ENCODE data around the gene ZHX3.

ZHX3 gene

DNA sequence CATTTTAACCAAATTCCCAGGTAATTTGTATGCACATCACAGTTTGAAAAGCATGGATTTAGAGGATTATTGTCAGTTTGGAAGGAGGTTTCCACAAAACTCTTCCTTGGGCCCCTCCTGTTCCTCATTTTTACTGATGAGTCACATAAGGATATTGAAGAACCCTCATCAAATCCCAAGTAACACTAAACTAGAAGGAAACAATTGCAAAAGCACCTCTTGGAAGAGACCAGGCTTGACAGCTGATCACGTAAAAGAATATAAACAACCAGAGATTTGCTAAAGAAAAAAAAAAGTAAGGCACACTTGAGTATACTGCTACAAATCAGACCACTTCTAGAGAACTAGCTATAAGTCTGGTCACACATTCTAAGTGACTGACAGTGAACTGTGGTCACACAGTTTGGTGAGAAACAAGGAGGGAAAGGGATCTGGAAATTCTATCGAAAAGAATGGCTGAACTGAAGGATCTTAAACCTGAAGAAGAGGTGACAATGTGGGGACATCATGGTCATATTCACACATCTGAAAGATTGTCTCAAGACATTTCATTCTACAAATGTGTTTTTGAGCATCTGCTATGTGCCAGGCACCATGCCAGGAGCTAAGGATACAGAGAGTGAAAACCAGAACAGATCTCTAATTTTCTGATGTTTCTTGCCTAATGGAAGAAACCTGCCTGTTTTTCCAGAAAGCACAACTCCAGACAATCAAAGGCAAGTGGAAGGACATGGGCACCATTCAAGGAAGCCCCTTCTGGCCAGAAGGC, 24.1 kb downstream of the ZHX3 start:
- DNase-seq: no peak

GRCh38 chr20:41290804-41291389, 26.6 kb downstream of the ZHX3 start:
- no peak for DNase-seq

- DNase-seq: no peak
Measured at GRCh38 chr20:41287327-41287726, 30.2 kb downstream of the ZHX3 start.

DNA sequence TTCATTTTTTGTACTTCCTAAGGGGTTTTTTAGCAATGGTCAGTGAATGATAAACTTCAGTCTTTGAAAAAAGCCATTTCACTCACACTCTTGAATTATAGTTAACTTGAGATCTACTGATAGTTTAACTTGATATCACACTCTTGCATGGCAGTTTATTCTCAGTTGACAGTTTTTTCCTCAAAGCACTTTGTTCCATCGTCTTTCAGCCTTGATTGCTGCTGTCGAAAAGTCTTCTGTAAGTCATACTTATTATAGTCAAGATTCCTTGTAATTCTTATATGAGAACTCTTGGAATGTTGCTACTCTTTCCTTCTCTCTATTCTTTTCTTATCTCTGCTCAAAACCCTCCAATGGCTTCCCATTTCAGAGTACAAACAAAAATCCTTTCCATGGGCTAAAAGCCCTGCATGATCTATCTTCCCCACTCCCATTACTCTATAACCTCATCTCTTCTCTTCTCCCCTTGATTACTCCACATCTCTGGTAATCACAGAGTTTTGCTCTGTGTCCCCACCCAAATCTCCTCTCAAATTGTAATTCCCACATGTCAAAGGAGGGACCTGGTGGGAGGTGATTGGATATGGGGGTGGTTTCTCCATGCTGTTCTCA, 31.2 kb downstream of the ZHX3 start:
- DNase-seq: no peak

DNA sequence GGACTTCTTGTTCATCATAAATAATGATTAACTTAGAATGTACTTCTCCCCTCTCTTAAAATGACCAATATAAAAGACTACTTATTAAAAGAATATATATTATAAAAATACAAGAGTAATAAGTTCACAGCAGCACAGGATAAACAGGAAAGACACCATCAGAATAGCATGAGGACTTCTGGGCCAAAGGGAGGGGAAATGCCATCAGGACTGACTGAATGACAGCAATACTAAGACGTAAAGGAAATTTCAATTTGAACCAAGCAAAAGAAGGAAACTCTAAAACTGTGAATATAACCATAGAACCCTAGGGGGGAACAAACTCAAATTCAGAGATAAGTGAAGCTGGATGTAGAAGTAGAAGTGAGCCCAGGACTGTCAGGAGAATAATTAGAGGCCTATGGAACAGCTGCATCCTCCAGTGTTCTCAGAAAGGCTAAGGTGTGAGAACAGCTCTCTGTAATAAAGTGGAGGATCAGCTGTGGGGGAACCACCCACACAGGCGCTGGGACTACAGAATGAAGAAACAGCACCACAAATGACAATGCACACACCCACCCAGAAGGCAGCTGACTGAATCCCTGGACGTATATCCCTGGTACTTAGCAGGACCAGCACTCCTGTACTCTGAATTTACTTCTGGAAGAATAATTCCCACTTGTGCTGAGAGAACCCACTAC, 37.8 kb downstream of the ZHX3 start:
- DNase-seq: no peak

DNA sequence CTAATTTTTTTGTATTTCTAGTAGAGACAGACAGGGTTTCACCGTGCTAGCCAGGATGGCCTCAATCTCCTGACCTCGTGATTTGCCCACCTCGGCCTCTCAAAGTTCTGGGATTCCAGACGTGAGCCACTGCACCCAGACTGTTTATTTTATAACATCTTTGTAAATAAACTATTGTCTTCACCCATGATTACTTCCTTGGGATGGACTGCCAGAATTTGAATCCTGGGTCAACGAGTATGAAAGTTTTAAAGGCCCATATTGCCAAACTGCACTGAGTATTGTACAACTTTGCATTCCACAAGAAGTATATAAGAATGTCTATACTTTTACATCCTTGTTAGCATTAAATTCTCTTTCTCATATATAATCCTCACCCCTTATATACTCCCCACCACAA, 38.6 kb downstream of the ZHX3 start:
- DNase-seq: no peak

- no peak for DNase-seq
Measured at GRCh38 chr20:41277049-41277448, 40.5 kb downstream of the ZHX3 start.

DNA sequence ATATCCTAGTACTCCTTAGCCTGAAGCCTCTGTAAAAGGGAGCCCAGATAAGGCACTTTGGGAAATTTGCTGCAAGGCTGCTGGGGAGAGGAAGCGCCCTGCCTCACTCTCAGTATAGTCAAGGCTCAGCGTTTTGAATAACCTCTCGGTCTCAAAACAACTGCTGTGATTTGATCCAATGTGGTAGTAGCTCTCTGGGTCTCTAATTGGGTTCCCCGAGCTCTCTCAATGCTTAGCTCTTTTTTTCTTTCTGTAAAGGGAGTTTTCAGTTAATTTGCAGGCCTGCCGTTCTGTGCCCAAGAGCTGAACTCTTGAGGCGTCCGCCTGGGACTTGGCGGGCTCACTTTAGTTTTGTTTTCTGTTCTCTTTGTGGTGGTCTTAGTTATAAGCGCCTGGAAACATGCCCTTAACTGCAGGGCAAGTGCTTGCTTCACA, 41.2 kb downstream of the ZHX3 start:
- no peak for DNase-seq

DNA sequence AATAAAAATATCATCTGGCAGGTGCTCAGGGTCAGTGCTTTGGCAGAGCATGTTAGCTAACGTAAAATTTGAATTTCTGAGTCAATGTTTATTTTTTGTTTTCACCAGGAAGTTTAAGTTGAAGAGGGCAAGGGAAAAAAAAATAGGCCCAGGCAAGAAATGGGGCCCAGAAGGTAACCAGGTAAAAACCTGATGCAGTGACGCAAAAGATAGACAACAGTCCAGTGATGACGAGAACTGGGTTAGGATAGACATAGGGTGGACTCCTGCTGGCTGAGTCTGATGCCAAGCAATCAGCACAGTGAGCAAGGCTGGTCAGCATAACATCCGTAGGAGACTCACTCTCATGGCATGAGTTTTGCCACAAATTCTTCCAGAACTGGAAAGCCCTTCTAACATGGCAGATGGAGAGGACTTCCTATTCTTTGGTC, 42.2 kb downstream of the ZHX3 start:
- DNase-seq: no peak

- no peak for DNase-seq
Measured at GRCh38 chr20:41274152-41274551, 43.4 kb downstream of the ZHX3 start.

GRCh38 chr20:41273445-41273844, 44.1 kb downstream of the ZHX3 start:
- DNase-seq: no peak

DNA sequence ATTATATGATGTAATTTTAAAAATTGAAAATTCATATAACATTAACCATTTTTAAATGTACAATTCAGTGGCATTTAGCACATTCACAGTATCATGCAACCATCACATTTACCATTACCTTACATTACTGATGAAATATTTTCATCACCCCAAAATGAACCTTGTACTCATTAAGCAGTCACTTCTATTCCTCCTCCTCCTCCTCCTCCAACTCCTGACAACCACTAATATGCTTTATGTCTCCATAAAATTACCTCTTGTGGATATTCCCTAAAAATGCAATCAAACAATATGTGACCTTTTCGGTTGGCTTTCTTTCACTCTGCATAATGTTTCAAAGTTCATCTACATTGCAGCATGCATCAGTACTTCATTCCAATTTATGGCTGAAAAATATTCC, 45.2 kb downstream of the ZHX3 start:
- no peak for DNase-seq

DNA sequence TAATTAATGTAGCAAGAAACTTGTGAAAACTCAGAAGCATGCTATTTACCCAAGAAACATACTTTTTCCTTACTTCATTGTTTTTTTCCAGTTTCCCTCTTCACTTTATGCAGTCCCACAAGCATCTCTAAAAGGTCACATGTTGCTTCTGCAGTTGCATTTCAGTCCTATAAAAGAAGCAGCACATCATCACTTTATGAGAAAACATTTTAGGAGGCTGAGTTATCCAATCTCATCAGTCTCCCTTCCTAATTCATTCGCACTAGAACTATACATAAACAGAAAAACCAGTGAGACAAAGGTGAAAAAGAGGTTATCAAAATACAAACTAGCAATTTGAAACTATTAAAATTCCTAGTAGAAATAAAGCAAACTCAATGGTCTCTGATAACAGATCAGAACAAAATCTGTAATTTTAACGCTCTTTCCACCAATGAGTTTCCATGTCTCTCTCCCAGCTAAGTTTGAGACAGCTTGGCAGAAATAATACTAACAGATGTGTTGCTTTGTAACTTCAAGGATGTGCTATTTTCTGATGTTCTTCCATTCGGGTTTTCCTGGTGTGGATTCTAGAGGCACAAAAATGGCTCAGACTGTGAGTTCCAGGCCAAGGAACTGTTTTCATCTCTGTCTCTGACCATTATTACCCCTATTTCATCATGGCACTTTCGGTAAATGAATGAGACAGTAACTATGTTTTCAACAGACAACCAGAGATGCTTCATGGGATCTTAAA, 48.4 kb downstream of the ZHX3 start:
- no peak for DNase-seq

GRCh38 chr20:41268402-41268801, 49.1 kb downstream of the ZHX3 start:
- no peak for DNase-seq

- DNase-seq: no peak
Measured at GRCh38 chr20:41265938-41266337, 51.6 kb downstream of the ZHX3 start.

DNA sequence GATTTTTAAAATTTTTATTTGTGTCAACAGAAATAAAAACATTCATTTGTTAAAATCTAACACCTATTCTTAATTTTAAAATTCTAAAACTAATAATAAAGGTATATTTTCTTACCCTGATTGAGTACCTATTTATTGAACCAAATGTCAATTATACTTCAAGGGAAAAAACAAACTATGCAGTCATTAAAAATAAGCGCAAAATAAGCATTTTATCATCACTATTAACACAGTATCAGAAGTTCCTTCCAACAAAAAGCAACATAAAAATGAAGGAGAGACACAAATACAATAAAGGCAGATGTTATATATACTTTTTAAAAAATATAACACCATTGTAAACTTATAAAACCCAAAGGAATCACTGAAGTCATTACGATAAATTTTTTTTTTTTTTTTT, 52.7 kb downstream of the ZHX3 start:
- DNase-seq: no peak

- no peak for DNase-seq
Measured at GRCh38 chr20:41261790-41262717, 55.5 kb downstream of the ZHX3 start.

DNA sequence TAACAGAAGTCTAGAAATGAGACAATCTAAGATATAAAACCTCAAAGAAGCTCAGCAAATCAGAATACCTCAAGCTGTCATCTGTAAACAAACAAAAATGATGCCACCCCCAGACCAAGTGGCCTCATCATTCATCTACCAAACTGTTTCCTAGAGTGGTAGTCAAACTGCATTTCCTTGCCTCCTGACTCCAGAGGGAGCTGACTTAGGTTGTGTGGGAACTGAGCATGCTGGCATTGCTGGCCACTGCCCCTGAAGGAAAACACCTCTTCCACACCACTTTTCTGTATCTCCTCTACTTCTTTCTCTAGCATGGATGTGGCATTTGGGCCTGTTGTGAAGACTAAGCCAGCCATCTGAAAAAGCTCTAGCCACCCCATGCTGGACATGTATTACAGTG, 56.3 kb downstream of the ZHX3 start:
- DNase-seq: no peak

DNA sequence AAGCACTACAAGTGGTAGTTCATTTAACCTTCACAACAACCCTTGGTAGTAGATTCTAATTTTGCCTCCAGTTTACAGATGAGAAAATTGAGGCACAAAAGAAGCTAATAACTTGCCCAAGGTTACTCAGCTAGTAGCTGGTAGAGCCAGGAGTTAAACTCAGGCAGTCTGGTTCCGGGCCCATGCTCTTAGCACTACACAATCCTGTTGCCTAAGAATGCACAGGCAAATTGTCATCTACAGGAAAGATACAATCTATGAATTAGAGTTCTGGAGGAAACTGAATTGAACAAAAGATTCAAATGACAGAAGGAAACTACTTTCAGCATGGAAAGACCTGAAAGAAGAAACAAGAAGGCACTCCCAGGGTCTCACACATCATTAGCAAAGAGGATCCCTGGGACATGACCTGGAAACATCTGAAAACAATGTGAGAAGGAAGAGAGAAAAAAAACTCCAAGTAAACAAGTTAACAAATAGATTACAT, 56.8 kb downstream of the ZHX3 start:
- no peak for DNase-seq

GRCh38 chr20:41259309-41259708, 58.2 kb downstream of the ZHX3 start:
- DNase-seq: no peak

- no peak for DNase-seq
Measured at GRCh38 chr20:41258474-41258873, 59.1 kb downstream of the ZHX3 start.

DNA sequence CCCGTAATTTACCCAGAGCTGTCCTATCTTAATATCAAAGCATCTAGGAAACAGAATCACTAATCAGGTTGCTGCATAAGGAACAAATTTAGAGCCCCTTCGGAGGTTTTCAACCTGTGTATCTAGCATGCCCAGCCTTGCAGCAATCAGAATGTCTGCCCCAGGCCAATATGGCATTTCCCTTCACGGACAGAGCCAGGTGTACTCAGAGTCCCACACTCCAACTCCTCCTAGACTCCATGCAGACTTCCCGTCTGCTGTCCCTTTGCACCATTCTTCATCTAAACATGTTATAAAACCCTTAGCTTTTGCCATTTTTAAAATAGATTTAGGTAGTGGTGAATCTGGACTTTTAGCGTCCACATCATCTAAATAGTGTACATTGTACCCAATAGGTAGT, 61.0 kb downstream of the ZHX3 start:
- no peak for DNase-seq
